Hematopoietic multipotent progenitor cell treated with erythropoietin and hydrocortisone succinate and interleukin-3 and kit ligand, for 15 days (in vitro differentiated cells): ENCODE data around the gene GNPDA1.

Experiments
- DNase-seq: peaks from one replicate; pipeline ENCODE4 v3.0.0-alpha.2; 2015; ENCODE audit warnings: low spot score

GNPDA1 gene

GRCh38 chr5:141994511-141995136 is 18.2 kb downstream of the GNPDA1 start:
- no peak for DNase-seq

DNA sequence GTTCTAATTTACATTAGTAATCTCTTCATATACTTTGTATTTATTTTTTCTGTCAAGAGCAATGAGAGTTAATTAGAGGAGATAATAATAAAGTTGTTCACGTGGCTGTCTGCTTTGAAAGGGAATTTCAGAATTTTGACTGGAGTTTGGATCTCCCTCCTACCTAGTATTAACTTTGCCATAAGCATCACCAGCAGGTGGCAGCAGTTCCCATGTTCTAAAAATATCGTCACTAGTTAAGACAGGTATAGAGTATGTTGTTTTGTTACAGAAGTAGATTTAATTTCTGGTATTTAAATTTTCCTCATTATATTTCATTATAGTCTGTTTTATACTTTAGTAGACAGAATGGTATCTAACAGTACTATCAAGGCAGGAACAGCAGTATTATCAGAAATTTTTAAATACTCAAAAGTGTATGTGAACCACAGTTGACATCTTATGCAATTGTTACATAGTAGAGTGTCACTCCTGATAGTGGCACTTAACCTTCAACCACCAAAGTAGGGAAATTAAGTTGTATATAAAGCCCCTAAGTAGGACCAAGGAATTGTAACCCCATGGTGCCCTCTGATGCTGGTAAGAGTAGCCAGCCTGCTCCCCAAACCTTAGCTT is 20.4 kb downstream of the GNPDA1 start:
- peak; percentile 85 for DNase-seq

DNA sequence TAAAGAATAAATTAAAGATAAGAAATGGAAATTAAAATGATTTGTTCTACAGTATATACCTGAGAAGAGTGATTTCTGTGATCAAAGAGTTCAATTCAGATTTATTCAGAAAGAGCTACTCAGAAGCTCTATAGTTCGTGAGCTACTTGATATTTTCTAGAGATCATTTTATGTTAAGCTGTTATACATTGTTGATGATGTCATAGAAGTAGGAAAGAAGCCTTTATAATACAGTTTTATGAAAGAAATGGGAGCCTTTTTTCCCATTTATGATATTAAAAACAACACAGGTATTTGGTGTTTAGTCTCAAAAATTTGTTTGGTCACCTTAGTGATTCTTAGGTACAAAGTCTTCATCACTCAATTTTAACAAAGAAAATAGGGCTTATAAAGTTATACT is 23.1 kb downstream of the GNPDA1 start:
- no peak for DNase-seq

GRCh38 chr5:141986072-141986471 is 26.8 kb downstream of the GNPDA1 start:
- DNase-seq = no peak

- no peak for DNase-seq
Observed at GRCh38 chr5:141982626-141983025, 30.2 kb downstream of the GNPDA1 start.

DNA sequence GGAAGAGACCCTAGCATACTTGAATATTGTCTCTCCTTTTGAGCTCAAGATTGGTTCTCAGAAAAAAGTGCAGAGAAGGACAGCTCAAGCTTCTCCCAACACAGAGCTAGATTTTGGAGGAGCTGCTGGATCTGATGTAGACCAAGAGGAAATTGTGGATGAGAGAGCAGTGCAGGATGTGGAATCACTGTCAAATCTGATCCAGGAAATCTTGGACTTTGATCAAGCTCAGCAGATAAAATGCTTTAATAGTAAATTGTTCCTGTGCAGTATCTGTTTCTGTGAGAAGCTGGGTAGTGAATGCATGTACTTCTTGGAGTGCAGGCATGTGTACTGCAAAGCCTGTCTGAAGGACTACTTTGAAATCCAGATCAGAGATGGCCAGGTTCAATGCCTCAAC is 34.4 kb downstream of the GNPDA1 start:
- no peak for DNase-seq

DNA sequence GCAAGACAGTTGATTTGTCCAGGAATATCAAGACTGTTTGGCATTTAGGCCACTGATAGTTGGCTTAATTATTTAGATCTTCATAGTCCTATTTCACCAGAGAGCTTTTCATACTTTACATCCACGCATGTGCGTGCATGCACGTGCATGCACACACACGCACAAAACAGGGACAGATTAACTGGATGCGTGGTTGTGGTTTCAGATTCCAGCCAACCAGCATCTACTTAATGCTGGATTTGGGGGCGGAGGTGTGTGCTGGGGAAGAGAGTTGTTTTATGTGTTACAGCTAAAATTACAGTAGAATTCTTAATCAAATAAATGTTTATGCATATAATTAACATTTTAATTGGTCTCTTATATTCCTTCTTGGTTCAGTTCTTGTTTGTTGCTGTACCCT is 36.7 kb downstream of the GNPDA1 start:
- DNase-seq = no peak

GRCh38 chr5:141973871-141974595 is 38.8 kb downstream of the GNPDA1 start:
- DNase-seq = peak; percentile 23

GRCh38 chr5:141969783-141970771 is 42.8 kb downstream of the GNPDA1 start:
- DNase-seq = peak; percentile 92

GRCh38 chr5:141968914-141969608 is 43.8 kb downstream of the GNPDA1 start, which contains the start of gene RNF14:
Gene RNF14 (plus strand): TSS chr5:141969105. CDS start chr5:141973589, 4,484 bp downstream.
- peak; percentile 92 for DNase-seq

- DNase-seq = no peak
Observed at GRCh38 chr5:141966963-141967333, 45.9 kb downstream of the GNPDA1 start.

DNA sequence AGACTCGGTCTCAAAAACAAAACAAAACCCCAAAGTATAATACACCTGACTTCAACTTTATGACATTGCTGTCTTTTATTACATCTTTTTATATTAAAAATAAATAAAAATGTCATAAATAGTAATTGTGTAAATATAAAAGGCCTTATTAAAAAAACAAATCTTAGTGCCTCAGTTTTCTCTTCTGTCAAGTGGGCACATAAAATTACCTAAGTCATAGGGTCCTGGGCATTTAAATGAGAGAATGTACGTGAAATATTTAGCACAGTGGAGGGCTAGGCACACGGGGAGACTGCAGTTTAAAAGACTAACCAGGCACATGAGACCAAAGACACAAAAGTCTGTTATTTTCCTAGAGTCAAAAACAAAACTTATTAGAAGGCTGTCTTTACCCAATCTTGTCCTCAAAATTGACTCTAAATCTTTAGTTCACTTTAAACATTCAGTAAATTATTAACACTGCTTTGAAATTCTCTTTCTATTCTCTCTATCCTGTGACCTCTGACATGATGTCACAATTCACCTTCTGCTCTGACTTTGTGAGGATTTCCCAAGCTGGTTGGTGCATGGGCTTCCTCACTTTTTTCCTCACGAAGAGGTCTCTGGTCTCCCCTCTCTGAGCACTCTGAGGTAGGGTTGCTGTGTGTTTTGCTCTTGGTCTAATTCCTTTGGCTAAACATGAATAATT is 46.4 kb downstream of the GNPDA1 start:
- DNase-seq = no peak

DNA sequence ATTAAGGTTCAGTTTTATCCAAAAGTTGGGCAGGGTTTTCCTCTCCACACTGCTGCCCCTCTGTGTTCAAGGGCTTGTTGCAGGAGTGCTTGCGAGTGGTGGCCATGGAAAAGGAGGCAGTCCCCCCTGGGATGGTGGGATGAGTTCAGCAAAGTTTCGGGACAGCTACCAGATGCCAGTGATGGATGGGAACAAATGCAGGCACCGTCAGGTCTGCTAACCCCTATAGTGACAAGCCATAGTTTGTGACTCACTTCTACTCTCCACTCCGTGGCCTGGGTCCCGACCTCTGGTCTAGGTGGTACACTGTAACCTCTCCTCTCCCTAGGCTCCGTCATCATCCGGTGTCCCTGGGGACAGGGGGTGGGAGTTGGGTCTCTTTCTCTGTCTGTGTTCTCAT is 47.8 kb downstream of the GNPDA1 start:
- no peak for DNase-seq

DNA sequence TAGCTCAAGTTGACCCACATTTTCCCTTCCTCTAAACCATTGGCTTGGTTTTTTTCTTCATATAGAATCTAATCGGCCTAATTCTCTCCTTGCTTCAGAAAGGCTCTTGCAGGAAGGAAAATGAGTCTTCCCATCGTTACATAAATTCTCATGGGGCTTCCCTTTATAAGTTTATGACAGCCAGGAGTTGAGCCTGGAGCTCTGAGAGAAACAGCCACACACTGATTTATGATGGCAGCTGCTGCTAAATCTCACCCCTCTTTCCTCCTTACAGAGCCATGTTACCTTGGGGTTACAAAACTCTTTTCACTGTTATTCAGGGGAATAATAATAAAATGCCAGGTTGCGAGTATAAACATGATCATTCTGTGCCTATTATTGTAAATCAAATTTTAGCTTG is 49.1 kb downstream of the GNPDA1 start:
- no peak for DNase-seq

GRCh38 chr5:141961466-141961865 is 51.4 kb downstream of the GNPDA1 start:
- DNase-seq = no peak

GRCh38 chr5:141960449-141961323 is 52.1 kb downstream of the GNPDA1 start:
- peak; percentile 91 for DNase-seq

- DNase-seq = peak; percentile 30
Observed at GRCh38 chr5:141960018-141960417, 52.8 kb downstream of the GNPDA1 start.

DNA sequence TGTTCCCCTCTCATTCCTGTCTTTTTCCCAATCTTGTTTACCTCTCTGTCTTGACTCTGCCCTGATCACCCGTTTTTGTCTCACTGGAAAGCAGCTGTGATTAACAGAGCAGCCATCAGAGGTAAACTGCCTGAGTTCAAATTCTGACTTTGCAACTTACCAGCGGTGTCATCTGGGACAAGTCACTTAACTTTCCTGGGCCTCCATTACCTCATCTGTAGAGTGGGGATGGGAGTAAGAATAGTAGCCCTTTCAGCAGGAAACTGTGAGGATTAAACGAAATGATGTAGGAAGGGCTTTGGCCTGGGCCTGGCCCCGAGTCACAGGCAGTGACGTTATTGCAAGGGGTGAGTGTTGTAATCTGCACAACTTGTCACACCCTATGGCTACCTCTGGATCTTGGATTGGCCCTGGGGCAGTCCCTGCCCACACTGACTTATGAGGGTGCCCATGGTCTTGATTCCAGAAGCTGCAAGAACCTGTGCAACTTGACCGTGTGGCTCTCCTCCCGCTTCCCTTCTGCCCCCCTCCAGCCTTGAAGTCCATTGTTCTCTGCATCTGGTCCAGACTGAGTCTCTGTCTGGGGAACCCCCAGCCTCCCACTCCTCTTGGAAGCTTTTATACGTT is 54.2 kb downstream of the GNPDA1 start:
- DNase-seq = no peak

DNA sequence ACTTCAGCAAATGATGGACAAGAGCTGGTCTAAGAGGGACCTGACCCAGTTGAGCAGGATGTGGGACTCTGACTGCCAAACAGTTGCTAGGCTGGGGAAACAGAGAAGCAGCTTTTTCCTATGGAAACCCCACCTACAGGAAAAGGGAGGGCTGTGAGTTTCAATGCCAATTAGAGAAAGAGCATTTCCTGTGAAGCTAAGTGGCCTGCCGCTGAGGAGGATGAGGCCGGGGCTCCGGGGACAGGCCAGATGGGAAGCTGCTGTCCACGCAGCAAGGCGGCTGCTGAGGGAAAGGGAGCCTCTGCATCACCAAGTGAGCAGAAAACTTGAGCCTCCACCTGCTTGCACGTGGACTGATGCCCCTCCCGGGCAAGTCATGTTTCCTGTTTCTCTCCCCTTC is 54.7 kb downstream of the GNPDA1 start, which contains the start of gene PCDH12:
Gene PCDH12 (minus strand): TSS at position 90 of the 400 bp plus-strand sequence. CDS start 351 bp downstream, outside the sequence.
- DNase-seq = no peak
